Stimulated activated CD8-positive, alpha-beta memory T cell treated with anti-CD3 and anti-CD28 coated beads, Interleukin-2, amount 100 ng/mL, for 48 hours (primary cell): ENCODE results near the gene SEC61A1.

Experiments used
- DNase-seq, 2 donors: peaks; one replicate each; pipeline ENCODE4 v3.0.0-alpha.2; 2020; ENCODE audit warnings: low read depth in 2 of 2

Gene SEC61A1

GRCh38 chr3:128060473-128061381 lies 8.5 kb downstream of the SEC61A1 start:
- no peak for DNase-seq

DNA sequence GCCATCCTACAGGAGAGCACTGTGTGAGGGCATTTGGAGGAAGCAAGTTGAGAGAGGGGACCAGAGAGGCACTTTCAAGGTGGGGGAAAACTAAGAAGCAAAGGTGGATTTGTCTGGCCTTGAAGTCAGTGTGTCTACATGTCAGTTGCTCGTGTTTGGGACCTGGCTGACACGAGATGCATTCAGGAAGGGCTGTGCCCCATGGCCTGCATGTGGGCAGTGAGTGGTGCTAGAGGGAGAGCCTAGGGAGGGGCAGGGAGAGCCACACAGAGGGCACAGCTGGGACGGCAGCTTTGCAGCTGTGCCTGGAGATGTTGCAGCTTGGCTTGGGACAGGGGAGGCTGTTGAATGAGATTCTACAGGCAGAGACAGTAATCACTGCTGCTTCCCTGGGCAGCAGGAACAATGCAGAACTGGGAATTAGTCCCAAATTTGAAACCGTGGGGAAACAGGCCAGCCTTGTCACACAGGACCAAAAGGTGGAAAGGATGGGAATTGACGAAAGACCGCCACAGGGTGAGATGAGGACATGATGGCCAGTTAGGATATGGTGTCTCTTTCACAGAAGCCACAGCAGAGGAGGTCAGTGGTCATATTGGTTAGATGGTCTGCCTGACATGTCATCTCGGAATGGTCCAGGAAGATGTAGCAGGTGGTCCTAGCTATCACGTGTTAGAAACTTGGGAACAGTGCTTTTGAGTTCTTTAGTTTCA lies 10.0 kb downstream of the SEC61A1 start:
- DNase-seq: no peak

DNA sequence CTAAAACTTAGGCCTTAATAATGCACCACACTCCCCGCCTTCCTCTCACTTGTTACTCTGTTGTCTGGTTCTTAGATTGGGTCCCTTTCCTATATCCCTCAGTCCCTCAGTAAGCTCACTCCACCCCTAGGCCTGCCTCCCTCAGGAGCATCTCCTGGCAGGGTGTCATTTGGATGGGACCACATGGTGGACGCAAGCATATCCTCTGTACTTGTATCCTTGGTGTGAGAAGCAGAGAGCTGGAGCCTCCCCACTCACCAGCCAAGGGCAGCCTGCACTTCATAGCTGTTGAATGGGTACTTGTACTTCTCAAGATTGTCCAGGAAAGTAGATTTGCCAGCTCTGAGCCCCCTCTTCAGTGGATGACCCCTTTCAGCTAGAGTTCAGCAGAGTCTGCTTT lies 11.6 kb downstream of the SEC61A1 start:
- no peak for DNase-seq

DNA sequence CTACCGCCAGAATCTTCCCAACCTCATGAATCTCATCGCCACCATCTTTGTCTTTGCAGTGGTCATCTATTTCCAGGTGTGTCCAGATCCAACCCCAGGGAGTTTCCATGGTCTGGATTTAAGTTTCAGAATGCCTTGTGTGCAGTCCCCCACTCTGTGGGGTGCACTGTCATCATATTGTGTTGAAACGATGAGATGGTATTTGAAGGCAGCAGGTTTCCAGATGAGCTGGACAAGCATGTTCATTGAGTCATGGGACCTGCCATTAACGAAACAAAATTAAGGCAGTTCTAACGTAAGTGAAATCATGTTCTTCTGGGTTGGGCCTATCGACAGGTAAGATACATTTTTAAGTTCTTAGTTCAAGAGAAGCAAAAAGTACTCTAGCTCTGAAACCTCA lies 12.7 kb downstream of the SEC61A1 start:
- DNase-seq: no peak

DNA sequence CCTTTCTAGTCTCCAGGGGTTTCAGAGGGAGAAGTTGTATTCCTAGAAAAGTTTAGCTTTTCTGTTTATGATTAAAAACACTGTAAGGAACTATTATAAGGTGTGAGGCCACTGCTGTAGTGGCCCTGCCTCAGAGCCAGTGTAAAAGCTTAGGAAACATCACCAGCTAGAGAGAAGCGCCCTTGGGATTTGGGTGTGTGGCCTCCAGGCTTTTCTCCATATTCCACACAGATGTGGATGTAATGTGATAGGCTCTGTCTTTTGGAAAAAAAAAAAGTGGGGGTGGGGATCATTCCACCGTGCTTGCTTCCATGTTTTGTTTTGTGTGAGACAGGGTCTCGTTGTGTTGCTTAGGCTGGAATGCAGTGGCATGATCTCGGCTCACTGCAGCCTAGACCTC lies 13.9 kb downstream of the SEC61A1 start:
- no peak for DNase-seq

DNA sequence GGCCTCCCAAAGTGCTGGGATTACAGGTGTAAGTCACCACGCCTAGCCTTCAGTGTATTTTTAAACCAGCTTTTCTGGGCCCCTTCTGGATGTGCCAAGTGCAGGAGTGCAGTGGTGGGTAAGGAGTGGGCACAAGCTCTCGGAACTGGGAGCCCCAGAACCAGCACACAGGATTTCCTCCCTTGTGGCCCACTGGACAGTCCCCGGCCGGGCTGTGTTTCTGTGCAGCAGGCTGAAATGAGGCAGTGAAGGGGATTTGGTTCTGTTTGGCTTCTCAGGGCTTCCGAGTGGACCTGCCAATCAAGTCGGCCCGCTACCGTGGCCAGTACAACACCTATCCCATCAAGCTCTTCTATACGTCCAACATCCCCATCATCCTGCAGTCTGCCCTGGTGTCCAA lies 14.4 kb downstream of the SEC61A1 start:
- DNase-seq: no peak

DNA sequence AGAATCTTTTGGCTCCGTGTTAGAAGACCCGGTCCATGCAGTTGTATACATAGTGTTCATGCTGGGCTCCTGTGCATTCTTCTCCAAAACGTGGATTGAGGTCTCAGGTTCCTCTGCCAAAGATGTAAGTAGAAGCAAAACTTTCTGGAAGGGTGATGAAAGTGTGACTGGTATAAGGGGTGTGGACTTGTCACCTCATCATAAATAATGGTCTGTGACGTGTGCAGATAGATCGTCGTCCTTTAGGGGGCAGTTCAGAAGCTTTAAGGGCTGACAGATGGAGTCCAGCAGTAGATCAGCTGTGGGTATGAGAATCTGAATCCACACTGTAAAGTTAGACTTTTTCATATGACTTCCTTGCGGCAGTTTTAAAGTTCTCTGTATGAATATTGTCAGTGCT lies 15.3 kb downstream of the SEC61A1 start:
- no peak for DNase-seq

DNA sequence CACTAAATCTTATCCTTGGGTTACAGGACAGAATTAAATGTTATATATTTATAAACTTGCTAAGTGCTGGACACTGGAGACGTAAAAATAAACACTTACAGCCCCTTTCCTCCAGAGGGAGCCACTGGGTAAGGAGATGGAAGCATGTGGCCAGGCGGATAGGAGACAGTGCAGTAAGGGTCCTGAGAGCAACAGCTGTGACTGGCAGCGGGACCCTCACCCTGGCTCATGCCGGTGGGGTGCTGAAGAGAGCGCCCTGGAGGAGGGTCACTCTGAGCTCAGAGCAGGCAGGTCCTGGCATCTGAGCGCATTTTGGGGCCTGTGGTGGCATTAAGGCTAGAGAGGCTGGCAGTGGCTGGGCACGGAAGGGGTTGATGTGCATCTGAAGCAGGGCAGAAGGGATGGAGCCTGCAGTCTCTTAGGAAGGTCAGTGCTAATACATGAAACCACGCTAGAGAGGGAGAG lies 16.0 kb downstream of the SEC61A1 start:
- DNase-seq: no peak

DNA sequence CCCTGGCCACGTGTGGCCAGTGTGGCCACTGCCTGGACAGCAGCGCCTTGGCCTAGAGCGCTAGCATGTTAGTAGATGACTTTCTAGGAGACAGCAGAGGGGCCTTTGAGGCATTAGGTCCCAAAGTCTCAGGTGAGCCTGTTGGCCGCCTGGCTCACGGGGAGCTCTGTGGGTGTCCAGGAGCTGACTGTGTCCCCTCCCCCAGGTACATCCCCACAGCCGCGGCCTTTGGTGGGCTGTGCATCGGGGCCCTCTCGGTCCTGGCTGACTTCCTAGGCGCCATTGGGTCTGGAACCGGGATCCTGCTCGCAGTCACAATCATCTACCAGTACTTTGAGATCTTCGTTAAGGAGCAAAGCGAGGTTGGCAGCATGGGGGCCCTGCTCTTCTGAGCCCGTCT lies 17.0 kb downstream of the SEC61A1 start:
- DNase-seq: no peak

- DNase-seq: no peak
Observed at GRCh38 chr3:128070898-128071591, 18.8 kb downstream of the SEC61A1 start.

DNA sequence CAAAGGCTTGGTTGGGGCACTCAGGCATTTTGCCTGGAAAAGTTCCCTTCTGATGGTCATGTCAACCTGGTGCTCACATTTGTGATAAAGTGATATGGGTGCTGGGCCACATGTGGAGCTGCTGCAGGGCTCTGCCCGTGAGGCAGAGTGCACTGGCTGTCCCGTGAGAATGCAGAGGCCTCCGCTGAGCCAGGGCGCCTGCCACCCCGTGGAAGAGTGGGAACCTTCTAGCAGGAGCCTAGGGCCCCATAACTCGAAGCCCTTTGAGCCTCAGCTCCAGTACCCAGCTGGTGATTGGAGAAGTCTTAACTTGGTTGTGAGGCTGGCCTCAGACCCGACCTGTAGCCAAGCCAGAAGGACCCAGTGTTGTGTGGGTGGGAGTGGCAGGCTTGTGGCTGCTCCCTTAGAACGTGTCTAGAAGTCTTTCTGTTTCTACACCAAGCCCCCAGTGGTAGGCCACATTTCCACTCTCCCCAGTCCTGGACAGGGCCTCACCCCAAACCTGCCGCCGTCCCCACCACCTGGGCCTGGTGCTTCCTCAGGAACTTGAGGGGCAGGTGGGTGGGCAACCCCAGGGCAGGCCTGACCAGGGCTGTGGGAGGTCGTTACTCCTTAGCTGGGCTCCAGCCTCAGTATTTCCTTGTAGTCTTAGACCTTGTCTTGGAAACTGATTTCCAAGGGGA lies 19.7 kb downstream of the SEC61A1 start:
- DNase-seq: no peak

DNA sequence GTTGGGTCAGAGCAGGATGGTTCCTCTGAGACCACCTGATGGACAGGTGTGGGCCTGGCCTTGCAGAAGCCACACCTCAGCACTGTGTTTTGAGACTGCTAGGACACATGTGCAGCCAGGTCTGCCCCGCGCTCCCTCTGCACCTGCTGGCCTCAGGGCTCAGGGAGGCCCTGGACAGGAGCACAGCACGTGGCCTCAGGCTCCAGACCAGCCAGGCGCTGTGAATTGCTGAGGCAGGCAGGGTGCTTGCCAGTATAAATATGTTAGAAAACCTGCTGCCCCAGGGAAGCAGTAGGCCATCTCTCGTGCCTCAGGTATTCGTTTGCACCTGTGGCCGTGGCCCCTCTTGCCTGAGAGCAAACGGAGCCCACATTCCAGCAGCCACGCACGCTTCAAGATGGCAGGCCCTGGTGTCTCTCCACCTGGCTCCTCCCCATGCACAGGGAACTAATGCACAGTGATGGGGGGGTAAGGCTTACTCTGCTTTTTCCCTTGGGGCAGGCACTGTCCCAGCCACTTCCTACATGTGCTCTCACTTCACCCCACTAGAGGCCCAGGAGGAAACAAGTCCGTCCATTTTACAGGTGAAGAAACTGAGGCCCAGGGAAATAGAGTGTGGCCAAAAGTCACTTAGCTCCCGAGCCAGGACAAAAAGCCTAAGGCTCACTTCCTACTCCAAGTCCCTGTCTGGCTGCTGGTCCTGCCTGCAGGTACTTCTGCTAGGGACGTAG lies 20.4 kb downstream of the SEC61A1 start:
- DNase-seq: no peak

DNA sequence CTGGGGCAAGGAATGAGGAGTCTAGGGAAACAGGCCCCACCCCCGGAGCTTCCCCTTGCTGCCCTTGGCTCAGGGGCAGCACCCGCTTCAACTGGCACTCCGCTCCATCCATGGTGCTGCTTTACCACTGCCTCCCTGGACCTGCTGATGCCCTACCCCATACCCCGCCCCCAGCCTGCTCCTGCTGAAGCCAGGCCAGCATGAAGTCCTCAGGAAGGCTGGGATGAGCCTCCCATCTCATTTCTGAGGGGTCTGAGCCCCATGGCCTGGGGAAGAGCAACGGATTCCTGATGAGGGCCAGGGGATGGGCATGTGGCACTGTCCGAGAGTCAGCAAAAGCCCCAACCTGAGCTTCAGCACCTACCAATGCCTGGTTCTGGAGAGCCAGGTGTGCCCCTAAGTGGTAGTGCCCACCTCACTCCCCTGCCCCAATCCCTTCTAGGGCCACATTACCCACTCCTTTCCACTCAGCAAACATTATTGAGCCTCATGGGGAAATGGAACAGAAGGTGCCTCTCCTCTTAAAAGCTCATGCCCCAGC lies 21.0 kb downstream of the SEC61A1 start:
- DNase-seq: no peak

- DNase-seq: no peak
Observed at GRCh38 chr3:128073807-128074206, 21.6 kb downstream of the SEC61A1 start.

DNA sequence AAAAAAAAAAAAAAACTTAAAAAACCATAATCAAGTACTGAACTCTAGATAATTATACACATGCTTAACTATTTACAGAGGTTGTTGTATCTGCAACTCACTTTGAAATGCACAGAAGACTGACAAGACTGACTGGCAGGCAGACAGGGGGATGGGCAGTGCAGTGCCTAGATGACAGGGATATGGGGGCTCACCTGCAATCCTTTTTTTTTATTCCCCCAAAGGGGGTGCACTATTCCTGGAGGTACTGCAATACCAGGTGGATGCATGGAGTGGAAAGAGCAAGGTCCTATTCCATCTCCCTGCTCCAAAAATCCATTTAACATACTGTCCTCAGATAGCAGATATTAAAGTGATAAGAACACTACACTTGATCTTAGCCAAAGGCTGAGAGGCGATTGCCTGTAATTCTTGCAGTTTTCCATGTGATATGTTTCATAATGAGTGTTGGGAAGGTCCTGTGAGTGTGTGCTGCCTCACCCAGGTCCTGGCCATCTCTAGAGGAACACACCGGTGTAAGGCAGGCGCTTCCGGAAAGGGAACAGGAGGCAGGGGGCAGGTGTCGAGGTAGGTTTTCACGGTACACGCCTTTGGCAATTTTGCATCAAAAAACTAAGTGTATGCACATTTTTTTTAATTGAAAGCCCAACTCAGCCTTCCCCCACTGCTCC lies 22.7 kb downstream of the SEC61A1 start:
- DNase-seq: no peak

- peak; percentile 77 to 79 for DNase-seq
Observed at GRCh38 chr3:128075522-128076482, 23.6 kb downstream of the SEC61A1 start.

DNA sequence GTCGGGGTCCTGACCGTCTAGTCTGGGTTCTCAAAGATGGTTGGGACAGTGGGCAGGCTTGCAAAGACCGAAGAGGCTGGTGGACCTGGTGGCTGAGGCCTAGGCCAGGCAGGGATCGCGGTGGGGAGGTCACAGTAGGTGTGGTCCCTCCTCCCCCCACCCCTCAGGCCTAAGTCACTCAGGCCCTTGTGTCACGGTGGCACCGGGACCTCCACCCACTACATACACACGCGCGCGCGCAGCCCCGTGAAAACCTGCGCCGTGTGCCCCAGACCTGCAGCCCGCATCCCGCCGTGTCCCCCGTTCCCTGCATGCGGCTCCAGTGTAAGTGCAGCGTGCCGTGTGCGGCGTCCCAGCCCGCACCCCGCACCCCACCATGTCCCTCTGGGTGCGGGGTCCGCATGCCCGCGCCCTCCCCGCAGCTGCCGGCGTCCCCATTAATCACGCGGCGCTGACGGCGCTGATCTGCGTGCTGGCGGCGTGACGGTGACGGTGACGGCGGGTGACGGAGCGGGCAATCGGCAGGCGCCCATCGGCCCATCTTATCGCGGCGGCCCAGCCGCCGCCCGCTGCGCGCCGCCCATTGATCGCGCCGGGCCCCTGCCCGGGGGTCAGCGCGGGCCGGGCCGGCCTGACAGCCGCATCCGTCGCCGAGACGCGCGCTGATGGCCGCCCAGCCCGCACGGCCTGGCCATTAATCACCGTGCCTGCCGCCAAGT lies 24.4 kb downstream of the SEC61A1 start:
- no peak for DNase-seq

GRCh38 chr3:128077202-128077624 lies 25.0 kb downstream of the SEC61A1 start:
- no peak for DNase-seq
